ENCODE data around the gene SIGLEC5.

DNA sequence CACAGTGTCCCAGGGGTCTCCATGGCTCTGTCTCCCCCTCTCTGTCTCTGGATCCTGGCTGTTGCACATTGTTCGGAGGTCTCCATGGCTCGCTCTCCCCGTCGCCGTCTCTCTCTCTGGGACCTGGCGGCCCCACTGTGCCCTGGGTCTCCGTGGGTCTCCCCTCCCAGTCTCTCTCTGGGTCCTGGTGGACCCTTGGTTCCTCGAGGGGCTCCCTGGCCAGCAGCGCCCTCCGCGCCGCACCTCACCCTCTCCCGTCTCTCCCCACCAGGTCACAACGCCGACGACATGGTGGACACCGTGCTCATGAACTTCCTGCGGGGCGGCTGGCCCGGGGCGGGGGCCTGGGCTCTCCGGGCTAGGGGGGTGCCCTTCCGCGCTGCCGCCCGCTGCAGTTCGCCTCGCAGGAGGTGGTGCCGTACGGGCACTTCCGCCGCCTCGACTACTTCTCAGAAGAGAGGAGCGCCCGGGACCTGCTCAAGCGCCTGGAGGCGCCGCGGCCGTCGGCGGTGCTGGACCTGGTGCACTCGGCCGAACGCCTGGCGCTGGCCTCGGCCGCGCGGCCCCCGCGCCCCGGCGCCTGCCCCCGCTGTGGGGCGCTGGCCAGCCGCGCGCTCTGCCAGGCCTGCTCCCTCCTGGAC is 29.1 kb downstream of the SIGLEC5 start:
- TF ChIP-seq, protein P1, sequence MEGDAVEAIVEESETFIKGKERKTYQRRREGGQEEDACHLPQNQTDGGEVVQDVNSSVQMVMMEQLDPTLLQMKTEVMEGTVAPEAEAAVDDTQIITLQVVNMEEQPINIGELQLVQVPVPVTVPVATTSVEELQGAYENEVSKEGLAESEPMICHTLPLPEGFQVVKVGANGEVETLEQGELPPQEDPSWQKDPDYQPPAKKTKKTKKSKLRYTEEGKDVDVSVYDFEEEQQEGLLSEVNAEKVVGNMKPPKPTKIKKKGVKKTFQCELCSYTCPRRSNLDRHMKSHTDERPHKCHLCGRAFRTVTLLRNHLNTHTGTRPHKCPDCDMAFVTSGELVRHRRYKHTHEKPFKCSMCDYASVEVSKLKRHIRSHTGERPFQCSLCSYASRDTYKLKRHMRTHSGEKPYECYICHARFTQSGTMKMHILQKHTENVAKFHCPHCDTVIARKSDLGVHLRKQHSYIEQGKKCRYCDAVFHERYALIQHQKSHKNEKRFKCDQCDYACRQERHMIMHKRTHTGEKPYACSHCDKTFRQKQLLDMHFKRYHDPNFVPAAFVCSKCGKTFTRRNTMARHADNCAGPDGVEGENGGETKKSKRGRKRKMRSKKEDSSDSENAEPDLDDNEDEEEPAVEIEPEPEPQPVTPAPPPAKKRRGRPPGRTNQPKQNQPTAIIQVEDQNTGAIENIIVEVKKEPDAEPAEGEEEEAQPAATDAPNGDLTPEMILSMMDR (conservative IDR thresholded peaks at IDR 0.05) = no peak
- TF ChIP-seq EZH2 (IDR thresholded peaks at IDR 0.05; ENCODE audit: low read depth) = no peak
